ENCODE results near the gene SEZ6L2.
A peak's percentile ranks its signal among the peaks of the same experiment; 100 is the strongest.
"Not testable (repeated sequence)": the region's sequence is repeated elsewhere in the genome, so short reads cannot be mapped to it uniquely, and the experiment has no call there.

The SEZ6L2 gene

GRCh38 chr16:29899516-29900101 is at the start of gene SEZ6L2:
TSS of gene SEZ6L2 (minus strand) at chr16:29899550. CDS start at chr16:29899019, 531 bp downstream.
- H3K4me3 ChIP-seq (ENCODE audit: low read depth, low read length) = peak within 1 kb of the TSS; percentile 53

DNA sequence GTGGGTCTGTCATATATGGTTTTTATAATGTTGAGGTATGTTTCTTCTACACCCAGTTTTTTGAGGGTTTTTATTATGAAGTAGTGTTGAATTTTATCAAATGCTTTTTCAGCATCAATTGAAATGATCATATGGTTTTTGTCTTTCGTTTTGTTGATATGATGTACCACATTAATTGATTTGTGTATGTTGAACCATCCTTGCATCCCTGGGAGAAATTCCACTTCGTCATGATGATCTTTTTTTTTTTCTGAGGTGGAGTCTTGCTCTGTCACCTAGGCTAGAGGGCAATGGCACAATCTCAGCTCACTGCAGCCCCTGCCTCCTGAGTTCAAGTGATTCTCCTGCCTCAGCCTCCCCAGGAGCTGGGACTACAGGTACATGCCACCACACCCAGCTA is 48.5 kb upstream of the SEZ6L2 start:
- no peak overlapping the region for H3K4me3 ChIP-seq (ENCODE audit: low read depth, low read length)
- TF ChIP-seq, protein P1, sequence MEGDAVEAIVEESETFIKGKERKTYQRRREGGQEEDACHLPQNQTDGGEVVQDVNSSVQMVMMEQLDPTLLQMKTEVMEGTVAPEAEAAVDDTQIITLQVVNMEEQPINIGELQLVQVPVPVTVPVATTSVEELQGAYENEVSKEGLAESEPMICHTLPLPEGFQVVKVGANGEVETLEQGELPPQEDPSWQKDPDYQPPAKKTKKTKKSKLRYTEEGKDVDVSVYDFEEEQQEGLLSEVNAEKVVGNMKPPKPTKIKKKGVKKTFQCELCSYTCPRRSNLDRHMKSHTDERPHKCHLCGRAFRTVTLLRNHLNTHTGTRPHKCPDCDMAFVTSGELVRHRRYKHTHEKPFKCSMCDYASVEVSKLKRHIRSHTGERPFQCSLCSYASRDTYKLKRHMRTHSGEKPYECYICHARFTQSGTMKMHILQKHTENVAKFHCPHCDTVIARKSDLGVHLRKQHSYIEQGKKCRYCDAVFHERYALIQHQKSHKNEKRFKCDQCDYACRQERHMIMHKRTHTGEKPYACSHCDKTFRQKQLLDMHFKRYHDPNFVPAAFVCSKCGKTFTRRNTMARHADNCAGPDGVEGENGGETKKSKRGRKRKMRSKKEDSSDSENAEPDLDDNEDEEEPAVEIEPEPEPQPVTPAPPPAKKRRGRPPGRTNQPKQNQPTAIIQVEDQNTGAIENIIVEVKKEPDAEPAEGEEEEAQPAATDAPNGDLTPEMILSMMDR (IDR thresholded peaks at IDR 0.05; ENCODE audit: borderline replicate concordance, insufficient read depth, low read depth, low read length) = no peak

More at GRCh38 chr16:29899516-29900101, at the start of gene SEZ6L2:
- TF ChIP-seq, protein P1 (IDR thresholded peaks at IDR 0.05; ENCODE audit: borderline replicate concordance, insufficient read depth, low read depth, low read length) = no peak

DNA sequence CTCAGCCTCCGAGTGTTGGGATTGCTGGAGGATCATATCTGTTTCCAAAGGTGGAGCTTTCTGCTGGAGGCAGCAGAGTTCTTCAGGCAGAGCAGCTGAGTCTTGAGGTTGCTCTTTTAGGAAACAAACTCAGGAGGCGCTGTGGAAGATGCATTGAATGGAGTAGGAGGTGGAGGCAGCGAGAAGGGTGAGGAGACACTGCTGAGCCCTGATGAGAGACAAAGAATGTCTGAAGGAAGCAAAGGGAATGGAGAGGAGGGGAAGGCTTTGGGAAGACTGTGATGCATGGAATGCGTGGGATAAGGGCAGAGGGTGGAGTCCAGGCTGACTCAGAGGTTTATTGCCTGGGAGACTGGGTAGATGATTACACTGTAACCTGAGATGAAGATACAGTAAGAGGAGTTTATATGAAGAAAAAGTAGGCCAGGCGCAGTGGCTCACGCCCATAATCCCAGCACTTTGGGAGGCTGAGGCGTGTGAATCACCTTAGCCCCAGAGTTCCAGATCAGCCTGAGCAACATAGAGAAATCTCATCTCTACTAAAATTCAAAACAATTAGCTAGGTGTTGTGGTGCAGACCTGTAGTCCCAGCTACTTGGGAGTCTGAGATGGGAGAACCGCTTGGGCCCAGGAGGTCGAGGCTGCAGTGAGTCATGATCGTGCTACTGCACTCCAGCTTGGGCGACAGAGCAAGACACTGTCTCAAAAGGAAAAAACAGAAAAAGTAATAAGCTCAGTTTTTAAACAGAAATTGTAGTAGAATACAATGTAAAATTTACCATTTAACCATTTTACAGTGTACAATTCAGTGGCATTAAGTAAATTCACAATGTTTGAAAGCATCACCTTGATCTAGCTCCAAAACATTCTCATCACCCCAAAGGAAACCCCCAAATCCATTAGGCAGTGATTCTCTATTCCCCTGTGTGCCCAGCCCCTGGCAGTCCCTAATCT is 44.8 kb upstream of the SEZ6L2 start:
- no peak overlapping the region for H3K4me3 ChIP-seq (ENCODE audit: low read depth, low read length)

DNA sequence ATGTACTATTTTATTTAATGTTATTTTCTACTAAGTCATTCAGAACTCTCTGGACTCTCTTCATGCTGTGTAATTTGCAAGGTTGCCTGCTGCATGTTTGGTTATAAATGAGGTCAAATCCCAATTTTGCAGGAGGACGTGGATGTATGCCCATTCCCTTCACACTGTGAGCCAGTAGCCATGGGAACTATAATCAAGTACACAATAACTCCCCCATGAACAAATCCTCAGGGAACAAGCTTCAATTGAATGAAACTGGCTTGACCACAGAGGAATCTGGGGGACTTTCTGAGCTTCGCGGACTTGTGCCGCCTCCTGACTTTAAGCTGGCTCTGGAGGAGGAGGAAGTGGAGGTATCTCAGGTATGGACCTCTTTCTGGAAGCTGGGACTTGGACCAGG is 41.3 kb upstream of the SEZ6L2 start:
- H3K4me3 ChIP-seq (ENCODE audit: low read depth, low read length) = no peak overlapping the region
- TF ChIP-seq, protein P1 (IDR thresholded peaks at IDR 0.05; ENCODE audit: borderline replicate concordance, insufficient read depth, low read depth, low read length) = no peak

More for the DNA sequence above, 44.8 kb upstream of the SEZ6L2 start:
- TF ChIP-seq, protein P1 (IDR thresholded peaks at IDR 0.05; ENCODE audit: borderline replicate concordance, insufficient read depth, low read depth, low read length) = no peak

DNA sequence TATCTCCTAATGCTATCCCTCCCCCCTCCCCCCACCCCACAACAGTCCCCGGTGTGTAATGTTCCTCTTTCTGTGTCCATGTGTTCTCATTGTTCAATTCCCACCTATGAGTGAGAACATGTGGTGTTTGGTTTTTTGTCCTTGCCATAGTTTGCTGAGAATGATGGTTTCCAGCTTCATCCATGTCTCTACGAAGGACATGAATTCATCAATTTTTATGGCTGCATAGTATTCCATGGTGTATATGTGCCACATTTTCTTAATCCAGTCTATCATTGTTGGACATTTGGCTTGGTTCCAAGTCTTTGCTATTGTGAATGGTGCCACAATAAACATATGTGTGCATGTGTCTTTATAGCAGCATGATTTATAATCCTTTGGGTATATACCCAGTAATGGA is 32.4 kb upstream of the SEZ6L2 start:
- H3K4me3 ChIP-seq (ENCODE audit: low read depth, low read length) = not testable (repeated sequence)

- no peak overlapping the region for H3K4me3 ChIP-seq (ENCODE audit: low read depth, low read length)
Observed at GRCh38 chr16:29927070-29927905, 27.9 kb upstream of the SEZ6L2 start.

More at GRCh38 chr16:29927070-29927905, 27.9 kb upstream of the SEZ6L2 start:
- TF ChIP-seq, protein P1 (IDR thresholded peaks at IDR 0.05; ENCODE audit: borderline replicate concordance, insufficient read depth, low read depth, low read length) = no peak

Measured in GM12875 (cell line).